Measurements from ENCODE around the gene SUGT1.
A peak's percentile ranks its signal among the peaks of the same experiment; 100 is the strongest.
"Not testable (repeated sequence)": the region's sequence is repeated elsewhere in the genome, so short reads cannot be mapped to it uniquely, and the experiment has no call there.

The SUGT1 gene

DNA sequence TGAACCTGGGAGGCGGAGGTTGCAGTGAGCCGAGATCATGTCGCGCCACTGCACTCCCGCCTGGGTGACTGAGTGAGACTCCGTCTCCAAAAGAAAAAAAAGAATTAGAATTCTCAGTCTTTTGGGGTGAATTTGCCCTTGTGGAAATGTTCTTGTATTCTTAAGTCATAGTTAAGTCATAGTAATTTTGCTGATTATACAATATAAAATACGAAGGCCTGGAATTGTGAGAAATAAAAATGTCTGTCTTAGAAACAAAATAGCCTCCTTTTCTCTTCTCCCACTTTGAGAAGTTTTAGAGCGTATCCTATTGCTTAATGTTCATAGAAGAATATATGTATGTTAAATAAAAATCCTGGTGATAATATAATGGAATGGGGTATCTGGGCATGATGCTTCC is 18.1 kb downstream of the SUGT1 start:
- no peak for DNase-seq

DNA sequence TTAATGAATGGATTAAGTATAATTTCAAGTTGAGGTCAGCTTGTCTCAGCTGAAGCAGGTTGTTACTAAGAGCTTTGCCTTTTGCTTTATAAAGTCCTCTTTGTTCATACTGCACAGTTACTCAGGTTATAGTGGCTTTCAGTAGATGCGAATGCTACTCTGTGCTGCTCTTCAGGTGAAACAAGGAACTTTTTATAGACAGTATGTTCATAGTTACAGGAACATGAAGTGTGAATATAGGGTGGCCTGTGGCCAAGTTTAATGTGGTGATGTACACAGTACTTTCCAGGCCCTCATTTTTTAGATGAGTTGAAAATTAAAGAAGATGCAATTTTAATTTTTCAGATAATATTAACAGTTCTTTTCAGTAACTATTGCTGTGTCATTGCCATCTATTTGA is 20.8 kb downstream of the SUGT1 start:
- no peak for DNase-seq

DNA sequence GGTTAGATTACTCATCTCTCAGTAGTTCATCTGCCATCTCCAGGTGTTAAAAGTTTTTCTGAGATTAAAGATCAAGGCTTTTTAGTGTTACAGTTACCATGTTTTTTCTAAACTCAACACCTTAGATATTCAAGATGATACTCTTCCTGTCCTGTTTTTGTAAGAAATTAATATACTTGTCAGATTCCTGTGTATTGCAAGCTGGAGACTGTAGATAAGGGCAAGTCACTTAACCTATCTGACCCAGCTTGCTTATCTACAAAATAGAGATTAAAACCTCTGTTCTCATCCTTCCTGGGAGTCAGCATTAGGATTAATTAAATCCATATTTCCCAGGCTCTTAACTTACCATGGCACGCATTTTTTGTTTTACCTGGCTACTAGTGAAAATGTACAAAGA is 25.2 kb downstream of the SUGT1 start:
- DNase-seq, result no peak

DNA sequence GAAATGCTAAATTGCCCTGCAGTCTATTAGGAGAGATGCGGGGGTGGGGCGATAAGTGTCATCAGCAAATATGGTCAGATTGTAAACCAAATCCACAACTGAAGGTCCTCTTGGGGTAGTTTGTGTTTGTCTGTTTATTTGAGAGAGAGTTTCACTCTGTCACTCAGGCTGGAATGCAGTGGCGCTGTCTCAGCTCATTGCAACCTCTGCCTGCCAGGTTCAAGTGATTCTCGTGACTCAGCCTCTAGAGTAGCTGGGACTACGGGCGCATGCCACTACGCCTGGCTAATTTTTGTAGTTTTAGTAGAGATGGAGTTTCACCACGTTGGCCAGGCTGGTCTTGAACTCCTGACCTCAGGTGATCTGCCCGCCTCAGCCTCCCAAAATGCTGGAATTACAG is 33.2 kb downstream of the SUGT1 start:
- not testable (repeated sequence) for DNase-seq

DNA sequence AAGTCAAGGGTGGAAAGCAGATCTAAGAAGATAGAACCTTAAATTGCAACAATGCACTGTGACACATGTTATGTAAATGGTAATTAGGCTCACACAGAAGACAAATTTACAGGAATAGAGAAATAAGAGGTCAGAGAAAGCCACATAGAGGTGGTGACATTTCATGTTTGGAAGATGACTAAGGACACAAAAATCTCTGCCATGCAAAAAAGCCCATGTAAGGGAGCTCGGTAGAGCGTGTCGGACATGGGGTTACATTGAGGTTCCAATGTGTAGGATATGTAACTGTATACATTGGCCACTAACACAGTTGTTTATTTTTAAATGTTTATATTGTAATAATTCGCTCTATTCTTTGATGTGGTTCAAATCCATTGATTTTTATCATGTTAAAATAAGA is 33.7 kb downstream of the SUGT1 start:
- DNase-seq, result no peak

DNA sequence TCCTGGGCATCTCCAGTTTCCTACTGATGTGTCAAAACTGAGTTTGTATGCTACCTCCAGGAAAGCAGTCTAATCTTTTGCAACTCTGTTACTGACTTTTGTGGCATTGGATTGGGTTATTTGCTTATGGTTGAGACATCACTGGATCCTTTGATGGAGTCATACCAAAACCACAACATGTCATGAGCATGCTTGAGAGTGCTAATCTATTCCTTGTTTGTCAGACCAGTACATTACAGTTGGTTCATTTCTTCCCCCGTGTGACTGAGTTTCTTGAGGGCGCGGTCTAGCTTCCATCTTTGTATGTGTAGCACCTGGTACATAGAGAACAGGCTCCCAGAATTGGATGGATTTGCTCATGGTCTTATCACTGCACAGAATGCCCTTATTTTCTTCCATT is 43.2 kb downstream of the SUGT1 start:
- DNase-seq, result peak; percentile 85

DNA sequence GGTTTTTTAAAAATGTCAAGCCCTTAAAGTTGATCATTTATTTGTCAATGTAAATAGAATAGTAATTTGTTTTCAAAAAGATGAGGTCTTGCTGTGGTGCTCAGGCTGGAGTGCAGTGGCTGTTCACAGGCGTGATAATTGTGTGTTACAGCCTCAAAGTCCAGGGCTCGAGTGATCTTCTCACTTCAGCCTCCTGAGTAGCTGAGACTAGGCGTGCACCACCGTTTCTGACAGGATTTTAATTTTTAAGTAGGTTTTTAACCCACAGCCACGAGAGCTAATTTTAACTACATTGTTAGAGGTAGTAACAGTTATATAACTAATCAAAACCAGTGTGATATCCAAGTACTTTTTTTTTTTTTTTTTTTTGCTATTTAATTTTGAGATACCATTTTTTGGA is 43.9 kb downstream of the SUGT1 start:
- DNase-seq, result no peak

DNA sequence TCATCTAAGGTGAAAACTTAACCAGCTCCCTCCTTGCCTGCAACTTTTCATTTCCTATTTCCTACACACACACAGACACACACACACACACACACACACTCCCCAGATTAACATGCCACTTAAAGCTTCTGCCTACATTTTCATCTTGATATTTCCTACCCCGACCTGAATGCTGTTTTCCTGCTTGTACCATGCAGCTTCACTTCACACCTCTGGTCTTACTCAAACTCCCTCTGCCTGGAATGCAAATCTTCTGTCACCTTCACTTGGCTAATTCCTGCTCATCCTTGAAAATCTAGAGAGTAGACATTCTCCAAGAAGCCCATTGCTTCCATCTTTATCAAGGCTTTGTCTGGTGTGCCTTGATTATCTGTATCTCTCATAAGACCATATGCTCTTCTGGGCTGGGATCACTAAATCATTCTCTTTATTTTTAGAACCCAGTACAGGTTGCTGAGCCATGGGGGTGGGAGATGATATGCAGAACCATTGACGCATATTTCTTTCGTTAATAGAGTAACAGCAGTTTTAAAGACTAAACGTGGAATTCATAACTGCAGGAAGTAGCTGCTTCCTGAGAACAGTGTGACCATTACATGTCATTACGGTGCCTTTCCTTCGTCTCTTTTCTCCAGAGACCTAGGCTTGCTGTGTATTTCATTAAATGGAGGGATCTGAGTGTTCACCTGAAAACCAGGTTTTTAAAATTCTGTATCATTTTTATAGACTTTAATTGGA is 49.3 kb downstream of the SUGT1 start:
- DNase-seq, result no peak

DNA sequence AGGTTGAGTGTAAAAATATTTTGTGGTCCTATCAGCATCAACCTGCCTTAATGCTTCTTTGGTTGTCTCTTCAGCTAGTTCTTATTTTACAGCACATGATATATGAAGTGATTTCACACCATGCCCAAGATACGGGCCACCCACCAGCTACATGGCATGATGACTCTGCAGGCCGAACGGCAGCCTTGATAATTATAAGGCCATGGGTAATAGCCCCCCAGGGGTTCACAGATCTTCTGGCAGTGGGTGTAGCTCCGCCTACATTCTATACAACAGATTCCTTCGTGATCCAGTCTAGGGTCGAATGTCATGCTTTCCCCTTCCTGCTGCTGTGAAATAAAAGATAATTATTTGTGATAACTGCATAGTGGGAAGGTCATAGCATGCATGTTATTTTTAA is 50.8 kb downstream of the SUGT1 start:
- DNase-seq, result no peak

DNA sequence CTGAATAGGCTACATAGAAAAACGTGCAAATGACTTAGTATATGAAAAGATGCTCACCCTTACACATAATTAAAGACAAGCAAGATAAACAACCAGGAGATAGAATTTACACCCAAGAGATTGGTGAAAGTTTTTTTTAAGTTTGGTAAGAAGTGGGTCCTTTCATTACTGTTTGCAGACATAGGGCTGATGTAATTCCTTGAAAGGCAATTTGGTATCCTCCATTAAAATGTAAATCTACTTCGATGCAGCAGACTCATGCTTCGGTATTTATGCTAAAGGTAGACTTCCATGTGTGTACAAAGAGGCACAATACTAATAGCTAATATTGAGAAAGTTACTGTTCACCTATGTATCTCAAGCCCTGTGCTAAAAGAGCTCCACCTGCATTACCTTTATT is 53.4 kb downstream of the SUGT1 start:
- DNase-seq, result no peak

DNA sequence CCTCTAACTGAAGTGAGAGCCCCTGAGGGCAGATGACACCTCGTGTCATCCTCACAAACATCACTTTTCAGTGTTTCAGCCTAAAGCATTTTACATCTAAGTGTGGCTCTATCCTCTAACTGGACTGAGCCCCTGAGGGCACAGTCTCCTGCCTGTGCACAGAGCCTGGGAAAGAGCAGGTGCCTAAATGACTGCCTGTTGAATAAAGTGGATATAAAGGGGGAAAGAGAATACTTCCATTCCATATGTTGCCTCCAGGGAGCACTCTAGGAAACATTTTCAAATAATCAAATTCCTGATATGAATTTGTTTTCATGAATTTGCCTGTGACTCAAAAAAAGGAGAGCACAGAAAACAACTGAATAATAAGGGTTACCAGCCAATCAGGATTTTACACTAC is 54.7 kb downstream of the SUGT1 start:
- no peak for DNase-seq

DNA sequence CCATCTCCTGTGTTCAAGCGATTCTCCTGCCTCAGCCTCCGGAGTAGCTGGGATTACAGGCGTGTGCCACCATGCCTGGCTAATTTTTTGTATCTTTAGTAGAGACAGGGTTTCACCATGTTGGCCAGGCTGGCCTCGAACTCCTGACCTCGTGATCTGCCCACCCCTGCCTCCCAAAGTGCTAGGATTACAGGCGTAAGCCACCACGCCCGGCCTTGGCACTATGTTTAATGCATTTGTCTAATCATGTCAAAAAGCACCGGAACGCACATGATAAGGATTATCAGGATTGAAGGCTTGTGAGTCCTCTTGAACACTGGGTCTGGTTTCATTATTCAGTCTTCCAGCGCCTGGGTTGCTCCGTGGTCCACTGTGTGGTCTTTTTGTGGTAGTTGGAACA is 55.6 kb downstream of the SUGT1 start:
- not testable (repeated sequence) for DNase-seq

DNA sequence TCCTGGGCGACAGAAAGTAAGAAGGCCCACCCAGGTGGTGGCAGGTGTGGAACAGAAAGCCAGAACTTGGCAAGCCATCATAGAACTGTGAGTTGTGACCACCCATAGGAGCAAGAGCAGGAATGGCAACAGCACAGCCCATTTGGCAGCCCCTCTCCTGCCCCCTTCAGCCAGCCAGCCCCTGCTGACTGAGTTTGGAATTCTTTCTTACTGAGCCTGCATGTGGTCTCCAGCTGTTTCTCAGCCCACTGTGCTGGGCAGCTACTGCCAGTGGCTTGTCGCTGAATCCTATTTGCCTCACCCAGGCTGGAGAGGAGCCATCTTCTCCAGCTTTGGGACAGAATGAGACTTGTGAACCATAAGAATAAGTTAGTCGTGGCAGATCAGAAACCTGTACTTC is 58.6 kb downstream of the SUGT1 start:
- no peak for DNase-seq

DNA sequence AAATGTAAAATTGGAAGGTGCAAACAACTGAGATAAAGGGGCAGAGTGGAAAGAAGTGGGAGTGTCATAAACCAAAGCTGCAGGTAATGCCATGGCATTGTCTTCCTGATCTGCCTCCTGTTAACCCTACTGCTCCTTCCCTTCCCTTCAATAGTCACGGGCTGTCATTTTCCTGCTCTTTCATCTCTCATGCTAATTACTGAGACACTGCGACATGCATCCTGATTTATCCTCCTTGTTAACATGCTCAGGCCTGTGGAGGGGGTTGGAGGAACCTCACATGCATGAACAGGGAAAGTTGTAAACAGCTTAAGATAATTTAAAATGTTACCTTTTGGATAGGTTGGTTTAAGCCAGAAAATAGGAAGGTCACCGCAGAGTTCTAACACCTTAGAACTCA is 59.7 kb downstream of the SUGT1 start:
- DNase-seq, result no peak

DNA sequence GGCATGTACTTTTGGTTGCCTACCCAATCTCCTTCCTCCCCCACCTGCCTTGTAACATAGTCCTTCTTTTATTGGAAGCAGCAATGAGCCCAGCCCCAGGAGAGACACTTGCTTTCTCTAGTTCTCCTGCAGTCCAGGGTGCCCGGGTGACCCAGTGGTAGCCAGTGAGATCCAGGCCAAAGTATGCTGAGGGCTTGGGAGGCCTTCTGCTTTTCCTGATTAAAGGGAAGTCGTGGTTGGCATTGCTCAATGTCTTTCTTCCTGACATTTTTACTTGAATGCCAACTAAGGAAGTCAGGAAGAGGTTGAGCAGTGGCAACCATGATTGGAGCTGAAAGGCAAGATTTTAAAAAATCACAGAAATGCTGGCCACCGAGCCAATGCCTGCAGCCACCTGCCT is 61.3 kb downstream of the SUGT1 start:
- DNase-seq, result no peak

DNA sequence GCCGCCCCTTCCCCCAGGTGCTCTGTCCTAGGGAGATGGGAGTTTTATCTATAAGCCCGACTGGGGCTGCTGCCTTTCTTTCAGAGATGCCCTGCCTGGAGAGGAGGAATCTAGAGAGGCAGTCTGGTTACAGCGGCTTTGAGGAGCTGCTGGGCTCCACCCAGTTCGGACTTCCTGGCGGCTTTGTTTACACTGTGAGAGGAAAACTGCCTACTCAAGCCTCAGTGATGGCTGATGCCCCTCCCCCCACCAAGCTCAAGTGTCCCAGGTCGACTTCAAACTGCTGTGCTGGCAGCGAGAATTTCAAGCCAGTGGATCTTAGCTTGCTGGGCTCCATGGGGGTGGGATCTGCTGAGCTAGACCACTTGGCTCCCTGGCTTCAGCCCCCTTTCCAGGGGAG is 68.3 kb downstream of the SUGT1 start:
- not testable (repeated sequence) for DNase-seq

DNA sequence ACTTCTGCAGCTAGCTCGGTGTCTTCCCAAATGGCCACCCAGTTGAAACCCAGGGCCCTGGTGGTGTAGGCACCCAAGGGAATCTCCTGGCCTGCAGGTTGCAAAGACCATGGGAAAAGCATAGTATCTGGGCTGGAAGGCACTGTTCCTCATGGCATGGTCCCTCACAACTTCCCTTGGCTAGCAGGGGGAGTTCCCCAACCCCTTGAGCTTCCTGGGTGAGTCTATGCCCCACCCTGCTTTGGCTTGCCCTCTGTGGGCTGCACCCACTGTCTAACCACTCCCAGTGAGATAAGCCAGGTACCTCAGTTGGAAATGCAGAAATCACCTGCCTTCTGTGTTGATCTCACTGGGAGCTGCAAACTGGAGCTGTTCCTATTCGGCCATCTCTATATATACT is 68.7 kb downstream of the SUGT1 start:
- not testable (repeated sequence) for DNase-seq

DNA sequence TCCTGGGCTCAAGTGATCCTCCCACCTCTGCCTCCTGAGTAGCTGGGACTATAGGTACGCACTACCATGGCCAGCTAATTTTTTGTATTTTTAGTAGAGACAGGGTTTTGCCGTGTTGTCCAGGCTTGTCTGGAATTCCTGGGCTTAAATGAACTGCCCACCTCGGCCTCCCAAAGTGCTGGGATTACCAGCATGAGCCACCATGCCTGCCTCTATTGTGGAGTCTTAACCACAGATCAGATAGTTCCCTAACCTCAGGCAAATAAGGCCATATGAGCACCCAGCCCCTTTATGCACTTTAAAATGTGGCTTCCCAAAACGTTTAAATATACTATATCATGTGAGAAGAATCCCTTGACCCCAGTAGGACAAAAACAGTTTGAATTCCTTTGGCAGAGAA is 70.5 kb downstream of the SUGT1 start:
- DNase-seq, result no peak

DNA sequence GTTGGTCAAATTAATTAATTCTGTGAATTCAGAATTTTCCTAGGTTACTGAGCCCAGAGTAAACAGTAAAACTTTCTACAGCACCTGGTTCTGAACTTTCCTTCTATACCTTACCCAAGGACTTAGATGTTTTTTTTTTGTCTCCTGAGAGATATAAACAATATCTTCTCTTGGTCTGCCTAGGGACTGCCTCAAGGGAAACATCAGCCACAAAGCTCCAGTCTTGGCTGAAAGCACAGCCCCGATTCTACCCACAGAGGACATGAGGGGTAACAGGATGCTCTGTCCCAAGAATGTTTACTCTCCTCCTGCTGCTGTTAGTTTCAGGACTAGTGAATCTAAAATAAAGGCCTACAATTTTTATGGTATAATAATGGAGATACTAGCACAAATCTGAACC is 72.7 kb downstream of the SUGT1 start:
- DNase-seq, result no peak

DNA sequence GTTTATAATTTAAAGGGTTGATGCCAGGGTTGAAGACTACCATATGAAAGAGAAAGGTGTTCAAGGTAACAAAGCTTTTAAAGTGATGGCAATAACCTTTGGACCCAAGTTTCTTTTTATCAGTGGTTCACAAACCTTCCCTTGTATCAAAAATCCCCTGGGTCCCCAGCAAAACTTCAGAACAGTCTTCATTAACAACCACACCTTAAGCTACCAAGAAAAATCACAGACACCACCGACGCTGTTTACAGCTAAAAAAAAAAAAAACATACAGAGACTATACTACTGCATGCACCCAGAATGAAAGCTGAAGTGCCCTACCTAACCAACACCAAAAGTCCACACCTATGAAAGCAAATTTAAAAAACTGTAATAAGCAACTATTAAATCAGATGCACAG is 73.6 kb downstream of the SUGT1 start:
- no peak for DNase-seq

DNA sequence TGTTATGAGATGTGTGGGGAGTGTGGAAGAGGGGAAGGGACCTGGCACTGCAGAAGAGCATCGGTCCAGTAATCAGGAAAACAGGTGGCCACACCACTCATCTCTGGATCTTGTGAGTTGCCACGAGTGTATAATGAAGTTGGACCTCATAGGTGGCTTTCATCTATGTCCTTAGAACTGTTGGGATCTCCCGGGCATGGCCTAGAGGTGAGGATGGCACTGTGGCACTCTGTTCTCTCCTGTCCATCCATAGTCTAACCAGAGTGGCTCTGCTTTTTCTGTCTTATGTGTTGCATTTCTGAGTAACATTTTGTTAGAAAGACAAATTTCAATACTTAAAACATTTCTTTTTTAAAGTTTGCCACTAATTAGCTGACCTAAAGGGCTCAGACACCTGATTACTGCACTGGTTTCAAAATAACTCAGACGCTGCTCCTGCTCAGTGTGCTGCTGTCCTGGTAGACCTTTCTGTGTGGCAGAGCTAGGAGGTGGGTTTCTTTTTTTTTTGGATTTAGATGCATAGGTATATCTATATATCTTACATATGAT is 81.5 kb downstream of the SUGT1 start:
- no peak for DNase-seq

DNA sequence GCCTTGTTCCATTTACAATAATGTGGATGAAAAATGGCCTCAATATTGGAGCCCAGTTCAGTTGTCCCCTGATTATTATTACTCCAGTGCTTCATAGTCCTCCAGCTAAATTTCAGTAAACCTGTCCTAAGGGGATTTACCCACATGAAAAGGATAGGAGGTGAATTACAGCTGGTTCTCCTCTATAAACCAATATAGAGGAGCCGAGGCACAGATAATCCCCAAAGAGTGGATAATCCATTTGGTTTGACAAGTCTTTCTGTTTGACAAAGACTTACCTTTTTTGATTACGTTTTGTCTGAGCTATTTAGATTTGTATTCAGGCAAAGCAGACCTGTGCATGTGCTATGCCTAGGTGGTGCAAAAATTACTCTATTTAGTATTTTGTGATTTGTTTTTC is 84.3 kb downstream of the SUGT1 start:
- DNase-seq, result no peak

DNA sequence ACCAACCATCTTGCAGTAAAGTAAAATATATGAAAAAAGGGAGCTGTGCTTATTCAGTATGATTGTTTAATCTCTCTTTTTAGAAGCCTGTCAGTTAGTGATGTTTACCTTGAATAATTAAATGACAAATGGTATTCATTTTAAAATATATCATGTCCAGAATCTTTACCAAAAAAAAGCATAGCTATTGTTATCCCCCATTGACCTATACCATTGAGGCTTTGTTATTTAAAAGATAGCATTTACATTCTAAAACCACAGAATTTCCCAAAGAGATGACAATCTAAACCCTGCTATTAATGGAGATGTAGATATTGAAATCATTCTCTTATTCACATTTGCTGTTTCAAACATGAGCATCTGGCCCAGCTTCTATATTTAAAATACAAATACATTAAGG is 84.8 kb downstream of the SUGT1 start:
- no peak for DNase-seq

DNA sequence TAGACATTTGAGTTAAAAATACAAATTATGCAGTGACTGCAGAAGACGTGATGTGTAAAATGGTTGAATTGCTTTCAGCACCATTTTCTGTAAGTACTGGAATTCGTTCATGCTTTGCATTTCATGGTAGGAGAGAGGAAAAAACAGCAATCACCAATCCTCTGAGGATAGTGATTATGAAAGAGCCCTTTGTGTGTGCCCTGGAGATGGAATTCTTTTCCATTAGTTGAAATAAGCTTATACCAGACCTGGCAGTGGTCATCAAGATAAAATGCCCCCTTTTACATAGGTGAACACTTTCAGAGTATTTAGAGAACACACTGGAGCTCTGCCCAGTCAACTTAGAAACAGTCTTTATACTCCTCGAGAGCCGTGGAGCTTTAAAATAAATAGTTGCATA is 85.3 kb downstream of the SUGT1 start:
- DNase-seq, result no peak

DNA sequence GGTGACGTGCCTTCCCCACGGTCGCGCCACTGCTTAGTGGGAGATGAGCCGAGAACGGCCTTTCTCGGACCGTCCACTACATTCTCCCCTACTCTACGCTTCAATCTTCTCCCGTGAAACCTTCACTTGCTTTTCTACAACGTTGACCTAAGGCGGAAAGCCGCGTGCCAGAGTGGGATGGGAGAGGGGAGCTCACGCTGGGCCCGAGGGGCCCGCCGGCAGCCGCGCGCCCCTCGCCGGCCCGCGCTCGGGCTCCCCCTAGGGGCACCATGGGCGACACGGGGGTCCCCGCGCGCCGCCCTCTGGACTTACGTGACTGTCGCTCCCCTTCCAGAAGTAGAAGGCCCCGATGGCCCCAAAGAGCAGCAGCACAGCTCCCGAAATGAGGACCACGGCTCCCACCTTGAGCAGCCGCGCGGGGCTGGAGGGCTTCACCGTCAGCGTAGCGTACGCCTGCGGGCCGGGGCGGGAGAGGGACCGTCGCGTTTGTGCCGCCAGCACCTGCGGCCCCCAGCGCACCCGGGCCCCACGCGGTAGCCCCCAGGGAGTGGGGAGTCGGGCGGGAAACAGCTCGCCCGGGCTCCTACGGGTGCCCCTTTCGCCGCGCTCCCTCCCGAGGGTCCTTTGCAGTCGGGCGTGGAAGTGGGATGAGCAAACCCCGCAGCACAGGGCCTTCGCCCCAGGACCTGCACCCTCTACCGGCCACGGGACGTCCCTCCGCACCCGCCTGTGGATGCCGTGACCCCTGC is 86.3 kb downstream of the SUGT1 start:
- peak; percentile 7 for DNase-seq

Data from activated CD4-positive, alpha-beta T cell treated with anti-CD3 and anti-CD28 coated beads, Interleukin-2, amount 50 U/mL, for 16 hours (primary cell).